Measurements from ENCODE around the gene RPLP2. TPM values are rescaled to one million over a fixed set of nuclear protein-coding genes. Genes with fewer than 3 reads are reported as not detected.

Gene RPLP2
- total RNA-seq, 1 donor from 2014 or later, result 2,188 TPM

DNA sequence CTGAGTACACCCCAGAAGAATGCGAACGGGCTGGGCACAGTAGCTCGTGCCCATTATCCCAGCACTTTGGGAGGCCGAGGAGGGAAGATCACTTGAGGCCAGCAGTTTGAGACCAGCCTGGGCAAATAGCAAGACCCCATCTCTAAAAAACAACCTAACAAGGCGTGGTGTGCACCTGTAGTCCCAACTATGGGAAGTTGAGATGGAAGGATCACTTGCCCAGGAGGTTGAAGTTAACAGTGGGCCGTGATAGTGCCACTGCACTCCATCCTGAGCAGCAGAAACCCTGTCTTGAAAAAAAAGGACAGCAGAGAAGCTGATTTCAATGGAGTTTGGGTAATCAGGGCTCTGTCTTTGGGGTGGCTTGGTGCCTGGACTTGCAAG is 3.3 kb downstream of the RPLP2 start:
- TF ChIP-seq, protein P1, sequence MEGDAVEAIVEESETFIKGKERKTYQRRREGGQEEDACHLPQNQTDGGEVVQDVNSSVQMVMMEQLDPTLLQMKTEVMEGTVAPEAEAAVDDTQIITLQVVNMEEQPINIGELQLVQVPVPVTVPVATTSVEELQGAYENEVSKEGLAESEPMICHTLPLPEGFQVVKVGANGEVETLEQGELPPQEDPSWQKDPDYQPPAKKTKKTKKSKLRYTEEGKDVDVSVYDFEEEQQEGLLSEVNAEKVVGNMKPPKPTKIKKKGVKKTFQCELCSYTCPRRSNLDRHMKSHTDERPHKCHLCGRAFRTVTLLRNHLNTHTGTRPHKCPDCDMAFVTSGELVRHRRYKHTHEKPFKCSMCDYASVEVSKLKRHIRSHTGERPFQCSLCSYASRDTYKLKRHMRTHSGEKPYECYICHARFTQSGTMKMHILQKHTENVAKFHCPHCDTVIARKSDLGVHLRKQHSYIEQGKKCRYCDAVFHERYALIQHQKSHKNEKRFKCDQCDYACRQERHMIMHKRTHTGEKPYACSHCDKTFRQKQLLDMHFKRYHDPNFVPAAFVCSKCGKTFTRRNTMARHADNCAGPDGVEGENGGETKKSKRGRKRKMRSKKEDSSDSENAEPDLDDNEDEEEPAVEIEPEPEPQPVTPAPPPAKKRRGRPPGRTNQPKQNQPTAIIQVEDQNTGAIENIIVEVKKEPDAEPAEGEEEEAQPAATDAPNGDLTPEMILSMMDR (IDR thresholded peaks at IDR 0.05; ENCODE audit: unreplicated experiment), result no peak
- no peak overlapping the region for H3K4me3 Mint-ChIP-seq (ENCODE audit: unreplicated experiment)
- H3K4me1 Mint-ChIP-seq (ENCODE audit: unreplicated experiment), result peaks cover 15% of the 10 kb centered on the region
- peaks cover 14% of the 10 kb centered on the region for H3K36me3 Mint-ChIP-seq (ENCODE audit: low read depth, unreplicated experiment)
- H3K27ac Mint-ChIP-seq (ENCODE audit: unreplicated experiment), result no peak overlapping the region
- H3K27me3 Mint-ChIP-seq (ENCODE audit: unreplicated experiment), result peaks cover 15% of the 10 kb centered on the region
- H3K9me3 Mint-ChIP-seq (ENCODE audit: unreplicated experiment), result no peaks in the 10 kb centered on the region
- DNase-seq (ENCODE audit: low spot score), result no peak

DNA sequence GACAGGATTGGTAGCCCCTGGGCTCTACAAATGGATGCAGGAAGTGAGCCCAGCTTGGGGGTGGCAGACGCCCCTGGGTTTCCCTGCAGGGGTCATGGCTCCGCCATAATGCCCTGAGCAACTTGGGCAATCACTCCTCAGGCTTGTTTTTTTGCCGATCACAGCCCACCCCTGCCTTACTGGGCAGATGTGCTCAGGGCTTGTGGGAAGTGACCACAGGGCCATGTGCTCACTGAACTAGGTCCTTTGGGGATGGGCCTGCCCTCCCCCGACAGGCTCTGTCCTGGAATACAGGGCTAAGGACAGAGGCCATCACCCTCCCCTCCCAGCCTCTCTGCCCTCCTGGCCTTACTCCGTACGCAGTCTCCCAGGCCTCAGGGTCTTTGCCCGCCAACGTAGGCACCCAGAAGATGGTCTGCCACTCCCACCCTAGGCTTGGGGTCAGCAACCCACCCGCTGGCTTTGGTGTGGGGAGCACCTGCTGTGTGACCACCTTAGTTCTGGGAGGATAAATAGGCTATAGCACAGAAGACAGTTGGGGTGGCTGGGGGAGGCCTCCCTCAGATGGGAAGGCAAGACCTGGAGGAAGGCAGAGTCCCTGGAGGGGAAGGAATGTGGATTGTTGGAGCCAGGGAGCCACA is 3.8 kb downstream of the RPLP2 start:
- DNase-seq (ENCODE audit: low spot score), result no peak
- Mint-ChIP-seq H3K4me3 (ENCODE audit: unreplicated experiment) (no peak overlapping the region), H3K27ac (ENCODE audit: unreplicated experiment) (no peak overlapping the region), H3K27me3 (ENCODE audit: unreplicated experiment) (peaks cover 15% of the 10 kb centered on the region), H3K9me3 (ENCODE audit: unreplicated experiment) (no peaks in the 10 kb centered on the region), H3K4me1 (ENCODE audit: unreplicated experiment) (peaks cover 15% of the 10 kb centered on the region), H3K36me3 (ENCODE audit: low read depth, unreplicated experiment) (peaks cover 14% of the 10 kb centered on the region)
- TF ChIP-seq, protein P1 (IDR thresholded peaks at IDR 0.05; ENCODE audit: unreplicated experiment), result no peak

DNA sequence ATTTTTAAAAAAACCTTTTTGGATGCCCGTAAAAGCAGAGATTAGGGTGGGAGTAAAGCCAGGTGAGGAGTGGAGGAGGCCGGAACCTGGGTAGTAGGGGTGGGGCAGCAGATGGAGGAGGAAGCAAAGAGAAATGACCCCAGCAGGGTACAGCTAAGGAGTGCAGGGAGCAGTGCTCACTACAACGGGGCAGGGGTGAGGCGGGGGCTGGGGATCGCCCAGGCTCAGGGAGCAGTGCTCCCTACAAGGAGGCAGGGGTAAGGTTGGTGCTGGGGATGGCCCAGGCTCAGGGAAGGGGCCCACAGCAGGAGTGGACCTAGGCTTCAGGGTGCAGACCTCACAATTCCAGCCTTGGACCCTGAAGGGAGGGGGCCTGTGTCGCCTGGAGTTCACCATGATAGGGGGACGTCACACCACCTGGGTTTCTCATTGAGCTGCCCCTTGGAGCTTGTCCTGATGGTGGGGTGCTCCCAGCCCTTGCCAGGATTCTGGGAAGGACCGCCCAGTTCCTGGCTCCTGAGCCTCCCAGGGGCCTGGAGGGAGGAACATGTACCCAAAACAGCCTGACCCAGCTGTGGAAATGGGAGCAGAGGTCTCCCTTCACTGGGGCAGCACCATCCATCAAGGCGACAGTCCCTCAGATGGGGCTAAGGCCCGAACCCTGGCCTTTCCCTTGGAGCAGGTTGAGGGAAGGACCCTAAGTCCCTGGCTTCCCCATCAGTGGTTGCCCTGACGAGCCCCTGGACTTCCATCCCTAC is 6.1 kb downstream of the RPLP2 start:
- Mint-ChIP-seq H3K9me3 (ENCODE audit: unreplicated experiment) (no peaks in the 10 kb centered on the region), H3K4me3 (ENCODE audit: unreplicated experiment) (no peak overlapping the region), H3K4me1 (ENCODE audit: unreplicated experiment) (peaks cover 8% of the 10 kb centered on the region), H3K36me3 (ENCODE audit: low read depth, unreplicated experiment) (peaks cover 14% of the 10 kb centered on the region), H3K27ac (ENCODE audit: unreplicated experiment) (no peak overlapping the region), H3K27me3 (ENCODE audit: unreplicated experiment) (peaks cover 11% of the 10 kb centered on the region)
- no peak for DNase-seq (ENCODE audit: low spot score)
- TF ChIP-seq, protein P1 (IDR thresholded peaks at IDR 0.05; ENCODE audit: unreplicated experiment), result no peak

DNA sequence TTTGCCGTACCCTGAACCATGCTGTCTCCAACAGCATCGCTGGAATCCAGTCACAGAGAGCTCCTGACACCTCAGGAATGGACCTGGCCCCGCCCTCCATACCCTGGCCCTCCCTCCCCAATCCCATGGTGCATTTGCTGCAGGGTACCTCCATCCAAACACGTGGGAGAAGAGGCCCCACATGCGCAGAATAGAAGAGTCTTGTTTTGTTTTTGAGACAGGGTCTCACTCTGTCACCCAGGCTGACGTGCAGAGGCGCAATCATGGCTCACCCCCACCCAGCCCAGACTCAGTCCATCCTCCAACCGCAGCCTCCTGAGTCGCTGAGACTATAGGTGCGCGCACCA is 6.6 kb downstream of the RPLP2 start:
- H3K4me3 Mint-ChIP-seq (ENCODE audit: unreplicated experiment), result no peak overlapping the region
- H3K9me3 Mint-ChIP-seq (ENCODE audit: unreplicated experiment), result no peaks in the 10 kb centered on the region
- H3K27ac Mint-ChIP-seq (ENCODE audit: unreplicated experiment), result no peak overlapping the region
- peaks cover 7% of the 10 kb centered on the region for H3K27me3 Mint-ChIP-seq (ENCODE audit: unreplicated experiment)
- peaks cover 10% of the 10 kb centered on the region for H3K36me3 Mint-ChIP-seq (ENCODE audit: low read depth, unreplicated experiment)
- TF ChIP-seq, protein P1 (IDR thresholded peaks at IDR 0.05; ENCODE audit: unreplicated experiment), result no peak
- peaks cover 3% of the 10 kb centered on the region for H3K4me1 Mint-ChIP-seq (ENCODE audit: unreplicated experiment)
- no peak for DNase-seq (ENCODE audit: low spot score)

Measured in endothelial cell (in vitro differentiated cells).